ENCODE data around the gene TMEM245. TPM values are rescaled to one million over a fixed set of nuclear protein-coding genes. Genes with fewer than 3 reads are reported as not detected.

Gene TMEM245
- total RNA-seq, 2 experiments from 2014 or later = 33.3 TPM

- POLR2A ChIA-PET = interaction anchor here (1.5 to 4.7 kb wide), 2 partner anchors 9 to 12 kb away, joined by 3 to 36 read pairs; partner anchors contain the start of gene TMEM245
- no peak overlapping the region for H3K4me3 Mint-ChIP-seq
- no peaks in the 10 kb centered on the region for H3K9me3 Mint-ChIP-seq
- peaks cover 28% of the 10 kb centered on the region for H3K36me3 Mint-ChIP-seq (ENCODE audit: low read depth)
- H3K27ac Mint-ChIP-seq = peak overlapping the region; percentile 40
- CTCF ChIA-PET = interaction anchor here (1.1 to 1.4 kb wide), 3 partner anchors 9 to 22 kb away, joined by 3 to 9 read pairs (median 4); partner anchors contain the start of gene TMEM245
- no peak for DNase-seq
- H3K4me1 Mint-ChIP-seq = peaks cover 56% of the 10 kb centered on the region
- peaks cover 2% of the 10 kb centered on the region for H3K27me3 Mint-ChIP-seq
These were observed 9.8 kb downstream of the TMEM245 start for GRCh38 chr9:109109967-109110328.

GRCh38 chr9:109108318-109108717, 11.4 kb downstream of the TMEM245 start:
- Mint-ChIP-seq H3K36me3 (ENCODE audit: low read depth) (peaks cover 26% of the 10 kb centered on the region), H3K27ac (no peak overlapping the region), H3K4me3 (no peak overlapping the region), H3K9me3 (peaks cover 7% of the 10 kb centered on the region), H3K27me3 (peaks cover 2% of the 10 kb centered on the region), H3K4me1 (peaks cover 46% of the 10 kb centered on the region)
- CTCF ChIA-PET = interaction anchor here (1.4 kb wide), 1 partner anchor 8 kb away, joined by 4 read pairs; no protein-coding TSS in a partner anchor
- no peak for DNase-seq
- POLR2A ChIA-PET = interaction anchor here (1.5 to 4.7 kb wide), 2 partner anchors 10 kb away, joined by 3 to 36 read pairs; partner anchors contain the start of gene TMEM245

- H3K4me3 Mint-ChIP-seq = no peak overlapping the region
- H3K9me3 Mint-ChIP-seq = peaks cover 12% of the 10 kb centered on the region
- H3K27ac Mint-ChIP-seq = peak overlapping the region; percentile 67
- peaks cover 2% of the 10 kb centered on the region for H3K27me3 Mint-ChIP-seq
- no peak for DNase-seq
- peaks cover 33% of the 10 kb centered on the region for H3K36me3 Mint-ChIP-seq (ENCODE audit: low read depth)
- CTCF ChIA-PET = no interaction called here
- peaks cover 52% of the 10 kb centered on the region for H3K4me1 Mint-ChIP-seq
- POLR2A ChIA-PET = interaction anchor here (4.7 kb wide), 1 partner anchor 11 kb away, joined by 36 read pairs; the partner anchor contains the start of gene TMEM245
These were observed 12.1 kb downstream of the TMEM245 start for GRCh38 chr9:109107402-109108240.

- Mint-ChIP-seq H3K4me3 (peak overlapping the region; percentile 60), H3K9me3 (peaks cover 12% of the 10 kb centered on the region), H3K27ac (peak overlapping the region; percentile 88), H3K36me3 (ENCODE audit: low read depth) (peaks cover 55% of the 10 kb centered on the region), H3K4me1 (peaks cover 62% of the 10 kb centered on the region), H3K27me3 (no peaks in the 10 kb centered on the region)
- POLR2A ChIA-PET = interaction anchor here (1.2 to 3.0 kb wide), 2 partner anchors 17 to 90 kb away, joined by 4 to 18 read pairs; partner anchors contain the start of gene TMEM245
- DNase-seq = no peak
- CTCF ChIA-PET = no interaction called here
These were observed 17.9 kb downstream of the TMEM245 start for GRCh38 chr9:109101810-109102209.

GRCh38 chr9:109101202-109101595, 18.5 kb downstream of the TMEM245 start:
- peaks cover 12% of the 10 kb centered on the region for H3K9me3 Mint-ChIP-seq
- peak overlapping the region; percentile 88 for H3K27ac Mint-ChIP-seq
- CTCF ChIA-PET = interaction anchor here (1.2 kb wide), 1 partner anchor 9 kb away, joined by 5 read pairs; no protein-coding TSS in a partner anchor
- H3K36me3 Mint-ChIP-seq (ENCODE audit: low read depth) = peaks cover 54% of the 10 kb centered on the region
- DNase-seq = no peak
- H3K4me1 Mint-ChIP-seq = peaks cover 61% of the 10 kb centered on the region
- peak overlapping the region; percentile 34 for H3K4me3 Mint-ChIP-seq
- POLR2A ChIA-PET = interaction anchor here (1.8 kb wide), 1 partner anchor 18 kb away, joined by 15 read pairs; the partner anchor contains the start of gene TMEM245
- H3K27me3 Mint-ChIP-seq = no peaks in the 10 kb centered on the region

- Mint-ChIP-seq H3K4me3 (peak overlapping the region; percentile 34), H3K27ac (peak overlapping the region; percentile 88), H3K9me3 (peaks cover 12% of the 10 kb centered on the region), H3K36me3 (ENCODE audit: low read depth) (peaks cover 58% of the 10 kb centered on the region), H3K4me1 (peaks cover 65% of the 10 kb centered on the region), H3K27me3 (no peaks in the 10 kb centered on the region)
- no peak for DNase-seq
- POLR2A ChIA-PET = interaction anchor here (0.9 to 1.8 kb wide), 2 partner anchors 14 to 19 kb away, joined by 3 to 15 read pairs; partner anchors contain the start of gene TMEM245
- CTCF ChIA-PET = interaction anchor here (0.6 to 1.2 kb wide), 3 partner anchors 9 to 17 kb away, joined by 3 to 5 read pairs (median 4); no protein-coding TSS in a partner anchor
These were observed 19.1 kb downstream of the TMEM245 start for GRCh38 chr9:109100543-109101201.

- CTCF ChIA-PET = interaction anchor here (0.7 kb wide), 1 partner anchor 26 kb away, joined by 4 read pairs; no protein-coding TSS in a partner anchor
- peaks cover 59% of the 10 kb centered on the region for H3K36me3 Mint-ChIP-seq (ENCODE audit: low read depth)
- no peak overlapping the region for H3K4me3 Mint-ChIP-seq
- H3K27me3 Mint-ChIP-seq = no peaks in the 10 kb centered on the region
- peaks cover 7% of the 10 kb centered on the region for H3K9me3 Mint-ChIP-seq
- no peak overlapping the region for H3K27ac Mint-ChIP-seq
- DNase-seq = no peak
- POLR2A ChIA-PET = interaction anchor here (1.3 kb wide), 1 partner anchor 10 kb away, joined by 3 read pairs; no protein-coding TSS in a partner anchor
- H3K4me1 Mint-ChIP-seq = peaks cover 67% of the 10 kb centered on the region
These were observed 20.8 kb downstream of the TMEM245 start for GRCh38 chr9:109098960-109099308.

- CTCF ChIA-PET = interaction anchor here (0.7 kb wide), 2 partner anchors 10 to 27 kb away, joined by 3 to 4 read pairs; no protein-coding TSS in a partner anchor
- DNase-seq = no peak
These were observed 21.4 kb downstream of the TMEM245 start for GRCh38 chr9:109098171-109098959.

GRCh38 chr9:109097146-109097545, 22.6 kb downstream of the TMEM245 start:
- Mint-ChIP-seq H3K4me3 (no peak overlapping the region), H3K9me3 (no peaks in the 10 kb centered on the region), H3K36me3 (ENCODE audit: low read depth) (peaks cover 61% of the 10 kb centered on the region), H3K4me1 (peaks cover 65% of the 10 kb centered on the region), H3K27me3 (no peaks in the 10 kb centered on the region), H3K27ac (no peak overlapping the region)
- ChIA-PET POLR2A (no interaction called here), CTCF (interaction anchor here (1.0 kb wide), 1 partner anchor 21 kb away, joined by 4 read pairs; no protein-coding TSS in a partner anchor)
- no peak for DNase-seq

More at GRCh38 chr9:109098171-109098959, 21.4 kb downstream of the TMEM245 start:
- H3K27ac Mint-ChIP-seq = peak overlapping the region; percentile 63
- peaks cover 59% of the 10 kb centered on the region for H3K36me3 Mint-ChIP-seq (ENCODE audit: low read depth)
- H3K27me3 Mint-ChIP-seq = no peaks in the 10 kb centered on the region
- peaks cover 67% of the 10 kb centered on the region for H3K4me1 Mint-ChIP-seq
- H3K4me3 Mint-ChIP-seq = no peak overlapping the region
- POLR2A ChIA-PET = interaction anchor here (0.7 to 1.3 kb wide), 3 partner anchors 11 to 24 kb away, joined by 3 to 4 read pairs (median 3); no protein-coding TSS in a partner anchor
- H3K9me3 Mint-ChIP-seq = peaks cover 5% of the 10 kb centered on the region

- Mint-ChIP-seq H3K4me1 (peaks cover 56% of the 10 kb centered on the region), H3K27me3 (no peaks in the 10 kb centered on the region), H3K27ac (no peak overlapping the region), H3K9me3 (no peaks in the 10 kb centered on the region), H3K4me3 (no peak overlapping the region), H3K36me3 (ENCODE audit: low read depth) (peaks cover 71% of the 10 kb centered on the region)
- no peak for DNase-seq
- ChIA-PET CTCF (no interaction called here), POLR2A (no interaction called here)
These were observed 24.4 kb downstream of the TMEM245 start for GRCh38 chr9:109095321-109095720.

- Mint-ChIP-seq H3K36me3 (ENCODE audit: low read depth) (peaks cover 76% of the 10 kb centered on the region), H3K27ac (no peak overlapping the region), H3K9me3 (no peaks in the 10 kb centered on the region), H3K27me3 (no peaks in the 10 kb centered on the region), H3K4me1 (peaks cover 48% of the 10 kb centered on the region), H3K4me3 (no peak overlapping the region)
- DNase-seq = no peak
- CTCF ChIA-PET = no interaction called here
- POLR2A ChIA-PET = no interaction called here
These were observed 25.5 kb downstream of the TMEM245 start for GRCh38 chr9:109094268-109094667.

- ChIA-PET POLR2A (interaction anchor here (0.8 to 1.3 kb wide), 3 partner anchors 14 to 27 kb away, joined by 3 to 5 read pairs (median 3); partner anchors contain the start of gene TMEM245), CTCF (interaction anchor here (1.8 kb wide), 1 partner anchor 8 kb away, joined by 5 read pairs; no protein-coding TSS in a partner anchor)
- H3K9me3 Mint-ChIP-seq = no peaks in the 10 kb centered on the region
- H3K27ac Mint-ChIP-seq = no peak overlapping the region
- H3K4me1 Mint-ChIP-seq = peaks cover 31% of the 10 kb centered on the region
- peaks cover 77% of the 10 kb centered on the region for H3K36me3 Mint-ChIP-seq (ENCODE audit: low read depth)
- DNase-seq = no peak
- no peak overlapping the region for H3K4me3 Mint-ChIP-seq
- no peaks in the 10 kb centered on the region for H3K27me3 Mint-ChIP-seq
These were observed 27.2 kb downstream of the TMEM245 start for GRCh38 chr9:109092587-109092986.
